Gastroesophageal sphincter (tissue), 4 donors: ENCODE results near the gene DUSP21. TPM values are rescaled to one million over a fixed set of nuclear protein-coding genes. Genes with fewer than 3 reads are reported as not detected.

ENCODE experiments used
- ATAC-seq: fragments of 150-250 bp; one replicate; pipeline ENCODE4 v1.9.1; 2016; ENCODE audit warnings: mild to moderate bottlenecking, moderate library complexity
- H3K27ac ChIP-seq, 4 donors: fragments of 200-600 bp; sonication (generic) in 3 of 4; 1 replicate in 3 of 4; 2 replicates in 1 of 4; pipeline ENCODE4 v1.5.1; 2016 to 2019
- H3K27me3 ChIP-seq: fragments of 200-600 bp; sonication (generic); one replicate; pipeline ENCODE4 v1.5.1; 2019
- H3K36me3 ChIP-seq, 2 donors: fragments of 200-600 bp; sonication (generic); one replicate each; pipeline ENCODE4 v1.5.1; 2019; ENCODE audit warnings: control low read depth in 1 of 2
- H3K4me1 ChIP-seq, 3 donors: fragments of 200-600 bp; sonication (generic); 1 replicate in 2 of 3; 2 replicates in 1 of 3; pipeline ENCODE4 v1.5.1; 2016 to 2019; ENCODE audit warnings: control low read depth in 2 of 3
- H3K4me3 ChIP-seq, 2 donors: fragments of 200-600 bp; sonication (generic); one replicate each; pipeline ENCODE4 v1.5.1; 2019; ENCODE audit warnings: mild to moderate bottlenecking in 1 of 2, moderate library complexity in 1 of 2
- H3K9me3 ChIP-seq, 3 donors: fragments of 200-600 bp; sonication (generic); one replicate each; pipeline ENCODE4 v1.5.1; 2017 to 2019; ENCODE audit warnings: control low read depth in 2 of 3
- POLR2A ChIP-seq, 2 donors: fragments of 450-650 bp; IDR thresholded peaks; one replicate each; pipeline ENCODE4 v1.6.1; 2017; ENCODE audit warnings: antibody characterized with exemption in 2 of 2, mild to moderate bottlenecking in 2 of 2, moderate library complexity in 1 of 2
- WGBS, 2 donors: methylation state at CpG; one replicate each; pipeline ENCODE4 v1.1.5; 2018; ENCODE audit warnings: low coverage in 1 of 2; 5-methylcytosine and 5-hydroxymethylcytosine counted together
- total RNA-seq, 4 donors: library from RNA; depleted of rRNA; stranded (reverse); fragments of >200 nt; gene quantifications; one replicate each; pipeline ENCODE4 v1.1.0, GENCODE V29; 2016

Gene DUSP21
- total RNA-seq, 4 donors from 2014 or later: not detected

GRCh38 chrX:44891642-44892041 lies 47.8 kb downstream of the DUSP21 start:
- H3K27me3 ChIP-seq: no peaks in the 10 kb centered on the region
- no peak overlapping the region for H3K4me3 ChIP-seq
- no peaks in the 10 kb centered on the region for H3K9me3 ChIP-seq
- WGBS, 2 donors: 93 to 100% methylated on average over 1 to 5 of the region's 6 CpGs
- H3K36me3 ChIP-seq: no peaks in the 10 kb centered on the region
- TF ChIP-seq POLR2A (IDR thresholded peaks at IDR 0.05): no peak
- H3K4me1 ChIP-seq: no peaks in the 10 kb centered on the region
- no peak for ATAC-seq
- H3K27ac ChIP-seq: no peak overlapping the region

Other genes with a start within 250 kb of the DUSP21 start
- gene KDM6A, start 29.2 kb downstream of the DUSP21 start, total RNA-seq: 10 to 100 TPM; 17.0 to 28.6 (median 19.9) TPM